Testis (tissue), 2 donors: Measurements from ENCODE around the gene PDSS1.

Experiments used
- CTCF ChIP-seq, 3 experiments: fragments of 450-650 bp in 2 of 3; fragments of 200-600 bp in 1 of 3; sonication (generic) in 1 of 3; IDR thresholded peaks; one replicate each; pipeline ENCODE4 v1.5.1; 2016 to 2019; ENCODE audit warnings: antibody characterized with exemption in 3 of 3, mild to moderate bottlenecking in 2 of 3, moderate library complexity in 1 of 3
- POLR2A ChIP-seq: fragments of 450-650 bp; IDR thresholded peaks from one replicate; pipeline ENCODE4 v1.6.1; 2017; ENCODE audit warnings: antibody characterized with exemption, mild to moderate bottlenecking, moderate library complexity

- TF ChIP-seq POLR2A (no peak), CTCF (IDR thresholded peaks at IDR 0.05) (no peak)
These were observed 20.0 kb downstream of the PDSS1 start for GRCh38 chr10:26717476-26717875.
